COLO668 (cell line): ENCODE measurements around the gene MAML3.

Source experiments
- DNase-seq: peaks from one replicate; lab custom pipeline; 2025; ENCODE audit not compliant: unreplicated experiment; lab: John Stamatoyannopoulos, UW

Gene MAML3

DNA sequence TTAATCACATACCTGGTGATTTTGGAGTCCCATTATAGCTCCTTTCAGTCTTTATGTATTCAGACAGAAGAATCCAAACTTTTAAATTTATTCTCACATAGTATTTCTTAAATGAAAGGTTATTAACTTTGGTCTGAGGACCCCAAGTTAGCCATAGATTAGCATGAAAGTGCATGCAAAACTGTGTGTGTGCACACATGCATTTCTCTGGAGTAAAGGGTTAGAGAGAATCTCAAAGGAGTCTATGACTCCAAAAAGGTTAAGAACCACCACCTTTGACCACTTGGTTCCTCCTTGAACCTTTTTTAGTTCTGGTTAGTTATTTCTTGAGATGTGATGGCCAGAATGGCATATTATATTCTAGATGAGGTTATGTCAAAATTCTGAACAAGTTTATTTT is 386.4 kb downstream of the MAML3 start:
- DNase-seq = no peak

DNA sequence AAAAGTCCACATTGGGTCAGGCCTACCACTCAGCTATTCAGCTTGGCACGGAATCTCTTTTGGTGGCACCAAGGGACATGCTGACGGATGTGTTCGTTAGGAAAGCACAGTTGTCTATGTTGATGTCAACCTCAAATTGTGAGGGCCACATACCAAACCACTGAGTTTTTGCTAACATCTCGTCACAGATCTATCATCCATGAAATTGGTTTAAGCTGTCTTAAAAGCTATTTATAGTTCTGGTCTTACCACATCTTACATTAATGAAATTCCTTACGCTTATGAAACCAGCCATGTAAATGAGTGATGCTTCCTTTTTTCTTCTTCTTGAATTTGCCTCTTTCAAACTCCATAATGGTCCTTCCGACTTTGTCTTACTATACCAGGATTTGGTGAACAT is 386.8 kb downstream of the MAML3 start:
- no peak for DNase-seq

DNA sequence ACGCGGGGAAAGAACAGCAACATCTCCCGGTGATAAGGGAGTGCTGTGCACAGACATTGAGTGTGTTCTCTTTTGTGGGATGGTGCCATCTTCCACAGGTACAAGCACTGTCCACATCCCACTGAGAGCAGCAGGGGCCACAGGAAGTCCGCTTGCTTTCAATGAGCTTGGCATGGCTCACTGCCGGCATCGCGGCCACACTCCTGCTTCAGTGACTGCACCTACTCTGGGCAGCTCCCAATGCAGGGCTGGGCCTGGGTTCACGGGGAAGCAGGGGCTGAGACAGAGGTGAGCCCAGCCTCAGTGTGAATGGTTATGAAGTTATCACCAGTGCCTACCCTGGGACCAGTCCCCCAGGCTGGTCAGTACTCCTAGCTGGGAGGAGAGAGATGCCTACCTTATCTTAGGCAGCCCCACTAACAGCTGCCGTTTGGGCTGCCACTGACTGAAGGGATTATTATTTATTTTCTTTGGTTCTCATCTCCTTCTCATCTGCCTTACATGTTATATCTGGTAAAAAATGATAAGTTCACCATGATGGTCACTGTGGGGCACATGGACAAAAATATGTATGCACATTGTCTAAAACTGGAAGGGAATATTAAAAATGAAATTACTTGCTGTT is 389.2 kb downstream of the MAML3 start:
- peak; percentile 13 for DNase-seq

DNA sequence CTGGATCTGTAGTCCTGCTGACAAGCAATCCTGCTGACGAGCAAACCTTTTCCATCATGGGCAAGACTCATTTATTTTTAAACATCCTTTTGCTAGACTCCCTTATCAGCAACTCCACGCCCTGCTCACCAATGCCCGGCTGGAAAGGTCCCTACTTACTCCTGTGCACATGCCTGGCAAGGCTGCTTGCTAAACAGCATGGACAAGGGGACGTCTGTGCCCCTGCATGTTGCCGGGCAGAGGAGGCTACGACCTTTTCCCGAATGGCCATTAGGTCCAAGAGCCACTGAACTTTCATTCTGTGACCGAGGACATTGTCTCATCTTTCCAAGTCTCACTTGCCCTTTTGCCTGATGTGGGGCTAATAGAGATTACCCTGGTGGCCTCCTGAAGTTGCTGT is 389.8 kb downstream of the MAML3 start:
- no peak for DNase-seq

DNA sequence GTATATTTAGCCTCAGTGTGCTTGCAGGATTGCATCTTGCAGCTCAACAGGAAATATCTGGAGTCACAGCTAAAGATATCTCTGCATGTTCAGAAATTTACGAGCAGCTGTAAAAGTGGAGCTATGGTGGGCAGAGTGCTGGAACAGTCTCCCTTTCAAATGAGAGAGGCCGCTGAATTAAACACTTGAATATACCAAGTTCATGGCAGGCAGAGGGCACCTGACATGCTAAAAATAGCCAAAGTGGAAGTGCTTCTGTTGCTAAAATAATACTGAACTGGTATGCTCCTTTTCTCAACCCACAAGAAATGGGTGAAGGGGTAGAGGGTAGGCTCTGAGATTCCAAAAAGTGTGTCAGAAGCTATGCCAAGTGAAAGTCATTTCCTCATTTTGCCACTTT is 390.3 kb downstream of the MAML3 start:
- no peak for DNase-seq

DNA sequence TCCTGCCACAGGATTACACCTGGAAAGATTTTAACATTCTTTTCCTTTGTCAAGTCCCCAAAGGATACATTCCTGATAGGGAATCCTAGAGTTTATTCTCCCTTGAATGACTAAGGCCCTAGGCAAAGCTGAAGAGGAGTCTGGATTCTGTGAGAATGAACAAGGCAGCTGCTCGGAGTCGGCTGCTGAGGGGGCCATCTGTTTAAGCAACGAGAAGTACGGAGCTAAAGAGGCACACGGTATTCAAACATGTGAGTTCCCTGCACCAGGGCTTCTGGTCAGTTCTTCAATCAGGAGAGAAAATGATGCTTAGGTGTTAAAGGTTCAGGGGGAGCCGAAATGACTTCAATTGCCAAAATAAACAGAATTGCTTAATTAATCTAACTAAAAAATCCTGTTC is 390.8 kb downstream of the MAML3 start:
- no peak for DNase-seq

DNA sequence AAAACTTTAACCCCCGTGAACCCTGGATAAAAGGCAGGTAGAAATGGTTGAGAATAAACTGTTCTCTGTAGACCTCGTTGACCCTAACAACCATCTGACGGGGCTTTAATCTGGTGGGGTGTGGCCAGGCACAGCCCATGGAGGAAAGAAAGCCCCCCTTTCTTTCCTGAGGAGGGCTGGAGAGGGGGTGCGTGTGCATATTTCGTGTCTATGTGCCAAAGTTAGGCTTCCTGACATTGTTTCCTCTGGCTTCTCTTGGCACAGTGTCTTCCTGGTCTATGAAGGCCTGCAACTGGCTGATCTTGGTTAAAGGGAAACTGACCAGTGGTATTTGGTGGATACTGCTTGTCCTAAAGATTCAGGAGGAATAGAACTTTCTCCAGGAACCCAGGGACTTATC is 391.3 kb downstream of the MAML3 start:
- no peak for DNase-seq

DNA sequence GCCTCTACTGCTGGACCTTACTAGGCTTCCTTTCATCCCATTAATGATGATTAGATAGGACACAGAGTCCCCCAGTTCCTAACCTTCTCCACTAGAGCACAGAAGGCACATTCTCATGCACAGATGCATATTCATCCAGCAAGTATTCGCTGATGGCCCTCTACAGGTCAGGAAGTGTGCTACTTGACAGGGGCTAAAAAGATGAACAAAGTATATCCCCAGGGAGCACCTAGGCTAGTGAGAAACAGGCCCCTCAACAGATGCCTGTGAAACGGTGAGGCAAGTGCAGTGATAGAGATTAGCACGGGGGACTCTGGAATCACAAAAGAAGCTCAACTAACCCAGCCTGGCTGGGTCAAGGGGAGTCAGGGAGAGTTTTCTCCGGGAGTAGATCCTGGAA is 392.5 kb downstream of the MAML3 start:
- no peak for DNase-seq

DNA sequence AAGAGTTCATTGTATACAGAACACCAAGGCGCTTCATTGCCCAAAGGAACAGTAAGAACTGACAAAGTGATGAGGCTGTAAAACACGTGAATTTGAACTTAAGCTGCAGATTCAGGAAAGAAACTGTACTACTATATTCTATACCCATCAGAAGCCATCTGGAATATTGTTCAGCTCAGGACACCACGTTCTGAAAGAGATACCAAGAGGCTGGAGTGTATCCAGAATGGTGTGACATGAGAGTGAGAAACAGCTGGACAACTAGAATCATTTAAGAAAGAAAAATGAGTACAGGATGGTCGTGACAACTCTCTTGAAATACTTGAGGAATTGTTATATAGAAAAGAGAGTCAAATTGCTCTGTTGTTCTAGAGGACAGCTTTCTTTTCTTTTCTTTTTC is 393.4 kb downstream of the MAML3 start:
- no peak for DNase-seq

DNA sequence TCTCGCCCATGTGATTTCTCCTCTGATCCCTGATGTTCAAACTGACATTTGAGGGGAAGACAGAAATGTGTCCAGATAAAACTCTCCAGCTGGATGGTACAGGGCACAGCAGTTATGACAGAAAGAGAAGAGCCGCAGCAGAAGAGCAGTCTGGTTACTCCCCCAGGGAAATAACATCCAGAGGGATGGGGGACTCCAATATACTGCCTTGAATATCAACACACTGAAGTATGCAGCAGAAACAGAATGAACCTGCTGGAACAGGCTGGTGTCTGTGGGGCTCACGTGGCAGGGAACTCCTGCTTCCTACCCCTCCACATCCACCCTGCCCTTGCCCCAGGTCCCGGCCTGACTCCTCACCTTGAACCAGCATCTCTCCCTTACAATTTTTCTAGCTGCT is 394.9 kb downstream of the MAML3 start:
- DNase-seq = no peak

DNA sequence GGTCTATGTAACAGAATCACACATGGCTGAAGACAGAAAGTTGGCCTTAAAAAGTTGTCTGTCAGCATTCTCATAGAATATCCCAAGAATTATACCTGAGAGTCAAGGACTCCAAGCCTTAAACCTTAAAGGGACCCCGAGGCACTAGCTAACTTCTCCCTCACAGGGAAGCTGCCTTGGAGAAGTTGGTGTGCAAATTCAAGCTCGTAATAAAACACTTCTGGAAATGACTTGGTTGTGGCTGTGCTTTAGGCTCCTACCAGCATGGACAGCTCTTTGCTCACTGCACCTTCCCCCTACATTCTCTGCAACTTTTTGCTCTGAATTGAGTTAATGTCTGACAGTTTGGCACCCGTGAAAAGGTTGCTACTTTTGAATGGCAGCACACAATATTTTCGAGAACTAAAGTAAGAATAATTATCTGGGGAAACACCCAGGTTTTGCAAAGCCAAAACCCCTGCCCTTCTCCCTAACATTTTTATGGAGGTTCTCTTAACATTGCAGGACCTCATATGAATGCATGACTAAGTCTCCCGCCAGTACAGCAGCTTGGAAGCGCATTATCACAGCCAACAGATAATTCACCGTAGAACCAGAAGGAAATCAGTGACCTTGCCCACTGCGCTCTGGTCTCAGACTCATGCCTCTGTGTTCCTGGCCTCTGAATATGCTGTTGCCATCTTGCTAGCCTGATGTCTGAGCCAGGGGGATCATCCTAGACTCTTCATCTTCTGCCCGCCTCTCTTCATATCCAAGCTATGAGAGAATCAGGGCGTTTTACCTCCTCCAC is 397.4 kb downstream of the MAML3 start:
- DNase-seq = no peak

DNA sequence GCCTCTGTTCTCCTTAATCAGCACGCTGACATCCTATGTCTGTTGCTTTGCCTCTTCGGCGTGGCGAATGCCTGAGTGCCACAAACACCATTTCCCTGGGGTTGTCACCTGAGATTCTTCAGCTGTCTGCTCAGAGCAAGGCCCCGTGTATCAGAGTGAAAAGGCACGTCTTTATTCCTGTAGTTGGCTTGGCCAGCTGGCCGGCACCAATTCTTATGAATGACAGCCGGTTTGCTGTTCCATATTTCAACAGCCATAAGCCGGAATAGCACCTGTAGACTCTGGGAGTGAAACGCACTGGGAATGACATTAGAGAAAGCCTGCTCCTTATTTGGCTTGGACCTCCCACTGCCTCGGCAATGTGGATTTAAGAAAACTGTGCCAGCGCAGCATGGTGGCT is 399.0 kb downstream of the MAML3 start:
- no peak for DNase-seq

DNA sequence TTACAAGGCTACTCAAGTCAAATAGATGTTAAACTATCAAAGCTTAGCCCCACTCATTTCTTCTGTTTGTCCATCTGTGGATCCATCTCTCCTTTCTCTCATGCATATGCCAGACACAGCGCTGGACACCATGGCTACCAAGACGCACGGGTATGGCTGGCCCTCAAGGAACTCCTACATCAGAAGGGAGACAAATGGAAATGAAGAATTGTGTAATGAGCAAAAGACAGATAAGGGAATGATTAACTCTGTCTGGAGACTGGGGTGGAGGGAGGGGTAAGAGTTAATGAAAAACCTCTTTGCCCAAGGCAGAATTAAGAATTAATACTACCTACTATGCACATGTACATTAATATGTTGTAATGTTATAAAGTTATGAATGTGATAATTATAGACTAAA is 400.3 kb downstream of the MAML3 start:
- DNase-seq = no peak

DNA sequence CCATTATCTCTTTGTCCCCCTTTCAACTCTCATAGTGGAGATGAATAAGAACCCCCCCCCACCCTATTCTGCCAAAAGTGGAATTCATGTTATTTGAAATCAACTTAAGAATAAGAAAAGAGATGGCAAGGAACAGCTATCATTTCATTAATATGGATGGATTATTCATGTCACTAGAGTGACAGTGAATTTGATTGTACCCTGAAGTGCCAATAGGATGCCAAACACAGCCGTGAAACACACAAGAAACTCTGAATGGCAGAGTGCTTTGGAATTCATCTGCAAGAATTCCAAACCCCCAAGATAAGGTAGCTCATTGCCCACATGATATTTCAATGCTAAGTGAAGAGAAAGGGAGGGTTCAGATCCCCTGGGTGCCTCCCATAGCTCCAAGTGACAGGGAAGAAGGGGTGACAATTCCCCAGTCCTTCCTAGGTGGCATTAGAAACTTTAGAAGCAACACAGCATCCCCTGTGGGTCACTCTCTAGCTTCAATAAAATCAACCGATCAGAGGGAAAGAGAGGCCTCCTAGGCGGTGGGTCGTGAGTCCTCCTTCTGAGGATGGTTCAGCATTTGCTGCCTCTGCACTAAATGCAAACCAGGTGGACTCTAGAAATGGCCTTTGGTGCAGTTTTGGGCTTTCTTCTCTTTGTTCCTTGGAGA is 404.0 kb downstream of the MAML3 start:
- no peak for DNase-seq

DNA sequence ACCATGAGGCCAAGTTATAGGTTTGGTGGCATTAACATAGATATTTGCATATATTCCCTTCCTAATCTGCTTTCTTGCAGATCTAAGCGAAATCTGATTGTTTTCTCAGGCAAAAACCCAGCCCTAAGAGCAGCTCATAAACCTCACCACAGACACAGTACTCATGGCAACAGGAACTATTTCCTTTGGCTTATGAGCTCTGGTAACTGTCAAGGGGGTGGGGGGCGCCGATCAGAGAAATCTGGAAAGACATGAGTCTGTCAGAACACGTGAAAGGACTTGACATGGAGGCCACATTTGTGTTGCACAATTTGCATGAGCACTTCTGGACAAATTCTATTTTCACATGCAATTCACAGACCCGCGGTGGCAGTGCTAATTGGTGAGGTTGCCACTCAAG is 404.6 kb downstream of the MAML3 start:
- DNase-seq = no peak

DNA sequence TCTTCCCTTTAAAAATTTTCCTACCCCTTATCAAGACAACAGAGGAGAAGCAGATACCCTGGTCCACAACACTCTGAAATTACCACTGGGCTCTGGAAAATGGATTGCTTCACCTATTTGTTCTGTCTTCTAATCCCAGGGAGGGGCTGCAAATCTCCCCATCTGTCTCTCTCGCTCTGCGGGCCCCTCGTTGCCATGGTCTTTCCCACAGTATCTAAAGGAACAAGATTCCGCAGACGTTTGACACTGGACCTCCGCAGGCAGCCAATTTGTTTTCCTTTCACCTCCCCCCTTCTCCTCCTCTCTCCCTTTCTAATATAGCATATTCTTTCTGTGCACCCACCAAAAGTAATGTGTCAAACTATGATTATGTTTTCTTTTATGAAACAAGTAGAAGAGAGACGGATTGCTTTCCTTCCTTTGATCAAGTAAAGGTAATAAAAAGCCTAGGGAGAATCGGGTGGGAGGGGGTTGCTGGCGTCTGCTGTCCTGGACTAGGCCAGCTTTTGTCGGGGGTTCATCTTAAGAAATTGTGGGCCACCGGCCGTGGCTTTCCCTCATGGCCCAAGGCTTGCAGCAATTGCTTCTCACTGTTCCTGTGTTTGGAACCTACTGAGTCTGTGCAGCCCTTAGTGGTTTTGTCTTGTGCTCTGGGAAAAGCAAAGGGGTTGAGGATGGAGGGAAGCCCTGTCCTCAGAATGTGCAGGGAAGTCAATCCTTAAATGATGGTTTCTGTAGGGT is 407.4 kb downstream of the MAML3 start:
- DNase-seq = no peak

DNA sequence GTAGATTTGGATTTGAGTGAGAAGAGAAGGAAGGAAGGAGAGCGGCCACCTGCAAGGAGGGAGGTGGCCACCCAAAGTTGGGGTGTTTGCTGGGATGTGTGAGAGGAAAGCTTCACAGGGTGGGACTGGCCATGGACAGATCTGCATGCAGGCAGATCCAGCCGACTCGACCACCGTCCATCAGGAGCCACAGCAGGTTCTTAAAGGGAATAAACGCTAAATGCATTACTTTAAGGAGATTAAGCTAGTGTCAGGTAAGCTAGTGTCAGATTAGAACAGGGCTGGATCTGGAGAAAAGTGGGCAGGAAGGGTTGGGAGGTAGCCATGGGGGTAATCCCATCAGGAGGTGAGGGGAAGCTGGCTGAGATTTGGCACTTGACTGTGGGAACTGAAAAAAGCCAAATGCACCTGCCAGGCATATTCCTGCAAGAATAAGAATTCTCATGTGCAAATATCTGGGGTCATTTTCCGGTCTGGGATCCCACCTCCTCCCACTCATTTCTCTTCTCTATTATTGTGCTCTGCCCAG is 408.8 kb downstream of the MAML3 start:
- DNase-seq = no peak

DNA sequence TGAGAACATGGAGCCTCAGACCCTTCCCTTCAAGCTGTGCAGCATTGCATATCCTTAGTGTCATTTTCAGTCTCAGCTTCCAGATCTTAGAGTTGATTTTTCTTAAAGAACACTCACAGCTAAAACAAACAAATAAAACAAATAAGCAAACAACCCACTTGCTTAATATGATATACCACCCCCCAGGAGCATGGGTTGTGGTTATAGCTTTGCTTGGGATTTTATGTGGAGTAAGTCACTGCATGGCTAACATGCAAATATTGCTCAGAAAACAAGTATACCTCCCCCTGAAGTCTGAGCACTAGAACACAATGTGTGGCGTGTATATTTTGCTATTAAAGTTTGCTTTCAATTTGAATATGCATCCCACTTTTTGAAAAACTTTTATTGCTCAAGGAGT is 409.8 kb downstream of the MAML3 start:
- no peak for DNase-seq

DNA sequence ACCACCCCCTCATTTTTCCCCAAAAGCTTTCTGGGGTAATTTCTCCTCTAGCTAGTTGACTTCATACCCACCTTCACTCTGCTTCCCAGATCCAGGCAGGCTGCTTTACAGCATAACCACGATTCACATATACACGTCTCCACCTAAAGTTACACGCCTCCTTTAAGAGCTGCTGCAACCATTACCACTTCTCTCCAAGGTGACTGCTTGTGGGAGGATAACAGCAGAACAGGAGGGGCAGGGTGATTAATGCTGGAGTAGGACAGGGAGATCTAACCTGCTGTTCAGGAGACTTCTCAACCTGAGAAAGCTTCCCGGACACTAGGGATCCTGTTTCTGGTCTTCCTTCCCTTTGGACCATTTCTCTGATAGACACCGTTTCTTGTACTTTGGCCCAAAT is 411.0 kb downstream of the MAML3 start:
- no peak for DNase-seq

DNA sequence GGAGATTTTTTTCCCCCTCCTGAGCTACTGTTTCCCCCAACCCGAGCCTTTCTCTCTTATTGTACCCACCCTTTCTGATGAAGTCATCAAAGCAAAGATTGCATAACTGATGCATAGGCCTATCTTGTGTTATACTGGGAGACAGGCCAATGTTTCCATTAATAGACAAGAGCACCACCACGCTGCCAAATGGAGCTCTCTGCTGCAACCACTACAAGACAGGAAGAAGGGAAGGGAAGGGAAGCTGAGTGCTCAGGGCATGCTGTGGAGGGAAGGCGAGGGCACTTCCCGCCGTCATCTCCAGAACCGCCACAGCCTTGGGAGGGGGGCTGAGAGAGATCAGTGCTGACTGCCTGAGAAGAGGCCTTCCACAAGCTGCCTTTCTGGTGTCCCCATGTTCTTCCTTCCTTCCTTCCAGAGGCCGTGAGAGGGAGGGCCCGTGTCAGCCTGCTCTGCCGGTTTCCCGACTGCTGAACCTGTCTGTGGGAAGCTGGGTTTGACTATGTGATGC is 413.4 kb downstream of the MAML3 start:
- DNase-seq = peak; percentile 17

DNA sequence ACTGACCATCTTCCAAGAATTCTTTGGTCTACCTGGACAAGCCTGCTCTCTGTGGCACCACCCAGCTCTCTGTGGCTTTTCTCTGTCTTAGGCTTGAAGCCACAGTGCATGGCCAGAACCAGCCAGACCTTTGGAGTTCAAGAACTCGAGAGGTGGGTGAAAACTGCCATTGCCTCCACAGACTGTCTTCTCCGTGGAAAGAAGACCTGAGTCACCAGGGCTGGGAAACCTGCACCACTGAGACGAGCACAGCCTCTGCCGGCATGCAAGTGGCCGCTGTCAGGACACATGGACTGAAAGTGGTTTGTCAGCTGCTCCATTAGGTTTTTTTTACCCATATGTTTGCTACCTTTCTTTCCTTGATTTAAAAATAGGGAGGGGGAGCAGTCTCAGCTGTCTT is 413.9 kb downstream of the MAML3 start:
- DNase-seq = no peak
